Measurements from ENCODE around the gene SYT17. TPM values are rescaled to one million over a fixed set of nuclear protein-coding genes. Genes with fewer than 3 reads are reported as not detected.

The SYT17 gene, protein sequence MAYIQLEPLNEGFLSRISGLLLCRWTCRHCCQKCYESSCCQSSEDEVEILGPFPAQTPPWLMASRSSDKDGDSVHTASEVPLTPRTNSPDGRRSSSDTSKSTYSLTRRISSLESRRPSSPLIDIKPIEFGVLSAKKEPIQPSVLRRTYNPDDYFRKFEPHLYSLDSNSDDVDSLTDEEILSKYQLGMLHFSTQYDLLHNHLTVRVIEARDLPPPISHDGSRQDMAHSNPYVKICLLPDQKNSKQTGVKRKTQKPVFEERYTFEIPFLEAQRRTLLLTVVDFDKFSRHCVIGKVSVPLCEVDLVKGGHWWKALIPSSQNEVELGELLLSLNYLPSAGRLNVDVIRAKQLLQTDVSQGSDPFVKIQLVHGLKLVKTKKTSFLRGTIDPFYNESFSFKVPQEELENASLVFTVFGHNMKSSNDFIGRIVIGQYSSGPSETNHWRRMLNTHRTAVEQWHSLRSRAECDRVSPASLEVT
- total RNA-seq: 1.7 and 4.4 TPM in 2 replicates

DNA sequence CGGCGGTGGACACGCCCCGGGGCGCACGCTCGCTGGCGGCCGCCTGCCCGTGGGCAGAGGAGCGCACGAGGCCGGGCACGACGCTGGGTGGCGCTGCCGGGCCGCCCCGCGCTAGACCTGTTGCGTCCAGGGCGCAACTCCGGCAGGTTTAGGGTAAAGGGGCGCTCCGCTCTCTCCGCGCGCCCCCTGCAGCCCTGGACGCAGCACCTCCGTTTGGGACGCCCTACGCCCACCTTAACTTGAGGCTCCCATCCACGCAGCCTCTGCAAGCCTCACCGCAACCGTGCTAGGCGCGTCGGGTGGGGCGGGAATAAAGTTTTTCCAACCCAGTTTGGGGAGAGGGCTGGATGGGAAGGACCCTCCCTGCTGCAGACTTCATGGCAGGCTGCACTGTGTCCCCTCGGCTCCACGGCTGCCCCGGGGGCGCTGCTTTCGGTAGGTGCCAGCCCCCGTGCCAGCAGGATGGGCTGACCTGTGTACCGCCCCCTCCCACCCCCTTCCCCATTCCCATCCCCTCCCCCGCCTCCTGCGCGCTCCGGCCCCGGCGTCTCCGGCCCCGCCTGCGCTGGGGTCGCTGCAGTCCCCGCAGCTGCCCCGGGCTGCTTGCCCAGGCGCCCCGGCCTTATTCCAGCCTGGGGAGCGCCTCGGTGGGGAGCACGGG lies at the start of gene SYT17:
TSS of gene SYT17 (plus strand) at position 531 of the 661 bp plus-strand sequence. CDS start 407 bp downstream, outside the sequence.
- peak; percentile 80 to 91 for DNase-seq (ENCODE audit: low read depth in 2 of 2)

DNA sequence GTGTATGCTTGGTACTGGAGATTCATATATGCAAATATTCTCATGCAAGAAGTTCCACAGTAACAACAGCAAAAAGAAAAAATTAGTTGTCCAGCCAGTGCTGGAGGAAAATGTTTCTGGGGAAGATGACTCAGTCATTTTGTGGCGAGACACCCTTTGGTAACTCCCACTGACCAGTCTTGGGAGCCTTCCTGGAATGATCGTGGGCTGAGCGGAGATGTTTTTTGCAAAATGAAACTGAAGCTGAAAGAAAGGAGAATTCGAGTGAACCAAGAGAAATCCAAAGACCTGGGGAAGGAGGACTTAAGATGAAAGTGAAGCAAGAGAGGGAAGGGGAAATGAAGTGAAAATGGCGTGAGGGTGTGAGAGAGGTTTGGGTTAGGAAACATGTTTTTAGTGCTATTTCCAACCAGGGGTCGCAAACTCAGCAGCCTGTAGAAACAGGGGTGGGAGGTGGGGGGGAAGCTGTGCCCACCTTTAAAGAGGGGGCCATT lies 49.1 kb upstream of the SYT17 start:
- peak; percentile 51 to 93 for DNase-seq (ENCODE audit: low read depth in 2 of 2)

DNA sequence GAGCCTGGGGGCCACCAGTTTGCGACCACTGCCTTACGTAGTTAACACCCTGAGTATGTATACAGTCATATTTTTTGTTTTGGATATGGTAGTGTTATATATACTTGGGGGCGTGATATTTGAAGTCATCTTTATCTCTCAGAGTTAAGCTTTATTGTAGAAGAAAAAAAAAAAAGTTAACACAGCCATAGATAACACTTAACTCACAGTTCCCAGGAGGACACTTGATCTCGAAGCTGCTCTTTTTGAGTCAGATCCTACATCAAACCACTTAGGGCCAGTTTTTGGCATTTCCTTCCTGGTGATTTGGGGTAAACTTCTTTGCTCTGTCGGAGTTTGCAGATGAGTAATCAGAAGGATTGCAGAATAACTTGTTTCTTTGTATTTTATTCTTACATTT lies 48.5 kb upstream of the SYT17 start:
- peak in 1 of 2 donors; percentile 81 for DNase-seq (ENCODE audit: low read depth in 2 of 2)

DNA sequence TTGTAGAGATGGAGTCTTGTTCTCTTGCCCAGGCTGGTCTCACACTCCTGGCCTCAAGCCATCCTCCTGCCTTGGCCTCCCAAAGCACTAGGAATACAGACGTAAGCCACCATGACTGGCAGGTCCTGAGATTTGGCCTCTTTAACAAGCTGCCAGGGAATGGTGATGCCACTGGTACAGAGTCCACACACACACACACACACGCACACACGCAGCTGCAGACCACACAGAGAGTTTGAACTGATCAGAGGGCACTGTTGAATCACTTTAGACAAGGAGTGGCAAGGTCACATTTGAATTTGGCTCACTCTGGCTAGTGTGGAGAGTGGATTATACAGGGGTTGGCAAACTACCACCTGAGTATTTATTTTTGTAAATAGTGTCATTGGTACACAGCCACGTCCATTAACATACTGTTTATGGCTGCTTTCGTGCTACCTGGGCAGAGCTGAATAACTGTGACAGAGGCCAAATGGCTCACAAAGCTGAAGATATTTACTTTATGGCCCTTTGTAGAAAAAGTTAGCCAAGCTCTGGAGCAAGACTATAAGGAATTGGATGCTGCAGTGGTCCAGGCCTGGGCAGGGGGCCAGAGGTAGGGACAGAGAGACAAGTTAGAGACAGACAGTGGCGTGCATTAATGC lies 44.4 kb upstream of the SYT17 start:
- DNase-seq (ENCODE audit: low read depth in 2 of 2): no peak

DNA sequence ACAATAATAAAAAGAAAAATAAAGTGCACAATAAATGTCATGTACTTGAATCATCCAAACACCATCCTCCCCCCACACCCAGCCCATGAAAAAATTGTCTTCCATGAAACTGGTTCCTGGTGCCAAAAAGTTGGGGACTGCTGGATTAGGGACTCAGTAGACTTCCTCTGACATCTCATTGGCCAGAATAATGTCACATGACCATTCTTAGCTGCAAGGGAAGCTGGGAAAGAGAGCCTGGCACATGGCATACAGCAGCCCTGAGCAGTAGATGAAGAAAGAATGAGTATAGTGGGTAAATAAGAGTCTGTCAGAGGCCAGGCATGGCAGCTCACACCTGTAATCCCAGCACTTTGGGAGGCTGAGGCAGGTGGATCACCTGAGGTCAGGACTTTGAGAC lies 41.7 kb upstream of the SYT17 start:
- no peak for DNase-seq (ENCODE audit: low read depth in 2 of 2)

DNA sequence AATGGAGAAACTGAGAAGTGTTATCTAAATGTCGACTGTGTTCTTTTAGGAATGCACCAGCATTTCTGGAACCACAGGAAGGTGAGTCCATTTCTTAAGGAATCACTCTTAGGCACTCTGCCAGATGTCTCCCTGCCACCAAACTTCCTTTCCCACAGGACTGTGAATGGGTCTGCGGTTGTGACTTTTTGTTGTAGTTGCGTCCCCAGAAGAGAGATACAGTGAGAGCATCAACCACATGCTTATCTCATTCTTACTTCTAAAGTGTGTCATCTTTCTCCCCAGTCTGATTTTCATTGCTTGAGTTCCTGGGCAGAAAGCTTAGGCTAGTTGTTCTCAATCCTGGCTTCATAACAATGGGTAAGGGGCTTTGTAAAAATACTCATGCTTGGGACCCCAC lies 40.8 kb upstream of the SYT17 start:
- DNase-seq (ENCODE audit: low read depth in 2 of 2): peak in 1 of 2 donors; percentile 84

DNA sequence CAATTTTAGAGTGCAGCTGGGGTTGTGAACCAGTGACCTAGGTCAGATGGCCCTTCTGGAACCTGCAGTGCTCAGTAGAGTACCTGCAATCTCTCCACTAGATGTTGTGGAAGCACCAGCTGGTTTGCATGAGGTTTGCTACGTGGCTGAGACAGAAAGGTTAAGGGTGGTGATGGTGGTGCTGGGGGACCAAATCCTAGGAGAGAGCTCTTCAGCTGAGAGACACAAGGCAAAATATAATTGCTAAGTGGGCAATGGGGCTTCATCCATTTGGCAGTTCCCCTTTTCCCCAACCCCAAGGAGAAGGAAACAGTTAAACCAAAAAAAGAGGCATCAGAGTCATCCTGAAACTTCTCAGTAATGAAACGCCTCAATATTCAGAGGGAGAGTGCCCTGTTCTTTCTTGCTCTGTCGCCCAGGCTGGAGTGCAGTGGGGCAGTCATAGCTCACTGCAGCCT lies 40.3 kb upstream of the SYT17 start:
- DNase-seq (ENCODE audit: low read depth in 2 of 2): no peak

DNA sequence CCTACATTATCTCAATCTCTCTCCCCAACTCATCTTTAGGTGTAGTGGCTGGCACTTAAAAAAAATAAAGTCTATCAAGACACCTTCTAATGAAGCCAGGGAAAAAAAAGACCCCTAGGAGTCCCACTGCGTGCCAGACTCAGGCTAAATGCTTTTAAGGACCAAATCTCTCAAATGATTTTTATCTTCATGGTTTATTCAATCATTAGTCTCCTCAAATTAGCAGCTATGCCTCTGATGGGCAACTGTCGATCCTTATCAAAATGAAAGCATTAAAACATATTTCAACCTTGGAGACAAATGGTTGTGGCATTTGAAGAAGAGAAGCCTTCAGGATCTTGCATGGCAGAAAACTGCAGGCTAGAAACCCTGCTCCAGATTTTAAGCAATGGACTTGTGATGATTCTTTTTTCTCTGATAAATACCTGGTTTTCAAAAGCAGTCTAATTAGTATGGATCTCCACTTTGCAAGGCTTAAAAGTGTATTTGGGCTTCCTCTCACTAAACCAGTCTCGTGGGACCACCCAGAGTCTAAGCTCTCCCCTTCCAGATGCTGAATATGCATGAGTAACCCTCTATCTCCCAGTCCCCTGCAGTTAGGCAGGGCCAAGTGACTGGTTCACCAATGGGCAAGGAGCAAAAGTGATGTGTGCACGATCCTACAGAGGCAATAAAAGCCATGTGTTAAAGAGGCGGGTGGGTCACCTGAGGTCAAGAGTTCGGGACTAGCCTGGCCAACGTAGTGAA lies 39.4 kb upstream of the SYT17 start:
- DNase-seq (ENCODE audit: low read depth in 2 of 2): no peak

DNA sequence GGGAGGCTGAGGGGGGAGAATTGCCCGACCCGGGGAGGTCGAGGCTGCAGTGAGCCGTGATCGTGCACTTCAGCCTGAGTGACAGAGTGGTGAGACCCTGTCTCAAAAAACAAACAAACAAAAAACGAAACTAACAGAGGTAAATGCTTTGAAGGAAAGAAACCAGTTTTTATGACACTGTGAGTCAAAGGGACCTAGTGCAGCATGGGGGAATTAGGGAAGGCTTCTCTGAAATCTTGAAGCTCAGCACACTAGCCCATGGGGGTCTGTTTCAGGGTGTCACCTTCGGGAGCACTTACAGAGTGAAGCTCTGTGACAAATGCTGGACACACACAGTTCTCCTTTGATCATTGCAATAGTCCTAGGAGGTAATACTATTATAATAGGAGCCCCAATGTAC lies 37.7 kb upstream of the SYT17 start:
- DNase-seq (ENCODE audit: low read depth in 2 of 2): no peak

DNA sequence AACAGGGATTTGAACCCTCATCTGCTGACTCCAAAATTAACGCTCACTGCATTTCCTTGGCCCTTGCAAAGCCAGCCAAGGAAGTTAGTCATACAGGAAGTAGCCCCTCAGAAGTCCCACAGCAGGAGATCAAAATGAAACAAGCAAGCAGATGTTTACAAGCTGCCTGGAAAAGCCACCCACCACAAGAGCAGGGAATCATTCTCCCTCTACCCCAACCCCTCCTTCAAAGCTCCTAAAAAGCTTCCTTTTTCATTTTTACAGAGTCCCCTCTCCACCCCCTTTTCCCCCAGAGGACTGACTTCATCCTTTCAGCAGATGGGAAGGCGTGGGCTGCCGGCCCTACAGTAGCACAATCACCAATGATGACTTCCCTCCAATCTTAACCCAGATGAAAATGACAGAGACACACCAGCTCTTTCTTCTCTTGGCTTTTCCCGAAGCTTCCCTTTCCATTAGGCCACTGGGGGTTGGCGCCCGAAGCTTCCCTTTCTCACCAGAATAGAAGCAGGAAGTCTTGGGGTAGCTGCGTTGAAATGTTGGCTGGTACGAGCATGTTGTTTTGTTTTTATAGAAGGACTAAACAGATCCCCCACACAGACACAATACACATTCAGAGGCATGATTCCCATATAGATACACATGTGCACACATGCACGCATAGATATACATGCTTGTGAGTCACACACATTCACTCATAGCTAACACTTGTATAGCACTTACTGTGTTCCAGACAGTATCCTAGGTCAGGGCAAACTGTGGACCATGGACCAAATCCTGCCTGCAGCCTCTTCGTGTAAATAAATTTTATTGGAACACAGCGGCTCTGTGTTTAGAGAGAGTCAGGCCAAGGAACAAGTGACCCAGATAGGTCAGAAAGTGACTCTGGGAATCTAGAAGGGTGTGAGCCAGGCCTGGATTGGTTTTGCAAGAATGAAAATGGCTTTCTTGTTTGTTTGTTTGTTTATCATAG lies 36.9 kb upstream of the SYT17 start:
- DNase-seq (ENCODE audit: low read depth in 2 of 2): peak in 1 of 2 donors; percentile 89

DNA sequence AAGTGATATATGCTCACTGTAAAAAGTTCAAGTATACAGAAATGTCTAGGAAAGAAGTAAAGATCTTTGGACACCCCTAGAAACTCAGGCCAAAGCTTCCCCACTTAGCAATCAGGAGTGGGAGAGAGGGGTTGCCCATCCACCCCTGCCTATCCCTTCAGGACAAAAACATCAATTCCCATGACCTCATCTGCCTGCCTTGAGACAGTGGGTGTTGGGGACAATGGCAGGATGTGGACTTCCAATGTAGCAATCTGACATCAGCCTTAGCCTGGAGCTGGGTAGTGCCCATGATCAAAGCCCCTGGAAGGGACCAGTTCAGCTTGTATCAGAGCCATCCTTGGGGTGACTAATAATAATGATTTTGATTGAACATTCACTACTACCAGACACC lies 36.2 kb upstream of the SYT17 start:
- peak; percentile 37 to 93 for DNase-seq (ENCODE audit: low read depth in 2 of 2)

DNA sequence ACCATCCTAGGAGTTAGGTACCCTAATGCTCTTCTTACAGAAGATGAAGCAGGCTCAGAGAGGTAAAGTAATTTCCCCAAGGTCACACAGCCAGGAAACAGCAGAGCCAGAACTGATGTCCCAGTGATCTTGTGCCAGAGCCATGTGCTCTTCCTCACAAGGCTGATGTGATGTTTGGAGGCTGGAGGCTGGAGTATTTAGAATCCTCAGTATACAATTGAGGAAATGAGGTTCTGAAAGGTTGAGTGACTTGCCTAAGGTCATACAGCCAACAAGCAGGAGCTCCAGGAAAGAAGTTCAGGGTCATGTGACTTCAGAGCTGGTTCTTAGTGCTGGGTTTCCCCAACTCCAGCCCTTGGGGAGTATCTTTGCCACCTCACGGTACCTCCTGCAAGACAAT lies 35.8 kb upstream of the SYT17 start:
- DNase-seq (ENCODE audit: low read depth in 2 of 2): no peak

DNA sequence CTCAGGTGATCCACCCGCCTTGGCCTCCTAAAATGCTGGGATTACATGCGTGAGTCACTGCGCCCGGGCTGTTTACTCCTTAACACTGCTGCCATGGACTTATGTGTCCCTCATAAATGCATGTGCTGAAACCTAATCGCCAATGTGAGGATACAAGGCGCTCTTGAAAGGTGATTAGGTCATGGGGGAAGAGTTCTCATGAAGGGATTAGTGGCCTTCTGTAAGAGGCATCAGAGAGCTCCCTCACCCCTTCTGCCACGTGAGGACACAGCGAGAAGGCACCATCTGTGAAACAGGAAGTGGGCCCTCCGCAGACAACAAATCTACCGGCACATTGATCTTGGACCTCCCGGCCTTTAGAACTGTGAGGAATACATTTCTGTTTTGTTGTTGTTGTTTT lies 35.1 kb upstream of the SYT17 start:
- no peak for DNase-seq (ENCODE audit: low read depth in 2 of 2)

DNA sequence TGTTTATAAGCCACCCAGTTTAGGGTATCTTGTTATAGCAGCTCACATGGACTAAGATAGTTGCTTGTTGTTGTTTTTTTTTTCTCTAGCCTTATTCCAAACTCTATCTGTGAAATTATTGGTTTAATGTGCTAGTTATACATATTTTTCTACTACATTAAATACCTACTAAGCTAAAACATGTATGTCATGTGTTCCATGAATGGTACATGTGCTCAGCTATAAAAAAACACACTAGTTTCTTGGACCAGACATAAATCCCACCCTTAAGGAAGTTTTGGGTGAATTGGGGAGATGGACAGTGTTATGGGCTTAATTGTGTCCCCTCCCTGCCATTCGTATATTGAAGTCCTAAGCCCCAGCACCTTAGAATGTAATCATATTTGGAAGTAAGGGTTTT lies 34.4 kb upstream of the SYT17 start:
- DNase-seq (ENCODE audit: low read depth in 2 of 2): no peak

DNA sequence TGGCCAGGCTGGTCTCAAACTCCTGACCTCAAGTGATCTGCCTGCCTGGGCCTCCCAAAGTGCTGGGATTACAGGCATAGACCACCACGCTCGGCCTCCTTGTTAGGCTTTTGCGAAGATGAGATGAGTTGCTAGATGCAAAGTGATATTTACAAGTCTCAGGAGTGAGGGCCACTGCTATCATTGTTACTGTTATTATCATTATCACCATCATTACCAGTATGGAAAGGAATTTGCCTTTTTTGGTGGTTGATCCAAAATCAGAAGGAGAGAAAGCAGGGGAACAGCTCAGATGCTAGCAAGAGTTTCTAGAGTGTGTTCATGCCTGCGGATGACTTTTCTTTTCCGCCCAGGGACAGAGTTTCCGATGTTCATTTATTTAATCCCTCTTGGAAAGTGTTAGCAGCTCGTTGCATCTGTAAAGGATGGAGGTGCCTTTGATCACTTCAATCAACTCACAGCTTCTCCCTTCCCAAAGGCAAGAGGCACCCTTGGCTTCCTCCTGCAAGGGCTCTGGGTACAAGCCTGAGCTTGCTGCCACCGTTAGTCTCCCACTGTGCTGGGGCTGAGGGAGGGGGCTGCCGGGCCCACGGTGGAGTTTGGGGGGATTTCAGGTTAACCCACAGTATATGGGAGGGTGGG lies 32.7 kb upstream of the SYT17 start:
- DNase-seq (ENCODE audit: low read depth in 2 of 2): peak in 1 of 2 donors; percentile 26

DNA sequence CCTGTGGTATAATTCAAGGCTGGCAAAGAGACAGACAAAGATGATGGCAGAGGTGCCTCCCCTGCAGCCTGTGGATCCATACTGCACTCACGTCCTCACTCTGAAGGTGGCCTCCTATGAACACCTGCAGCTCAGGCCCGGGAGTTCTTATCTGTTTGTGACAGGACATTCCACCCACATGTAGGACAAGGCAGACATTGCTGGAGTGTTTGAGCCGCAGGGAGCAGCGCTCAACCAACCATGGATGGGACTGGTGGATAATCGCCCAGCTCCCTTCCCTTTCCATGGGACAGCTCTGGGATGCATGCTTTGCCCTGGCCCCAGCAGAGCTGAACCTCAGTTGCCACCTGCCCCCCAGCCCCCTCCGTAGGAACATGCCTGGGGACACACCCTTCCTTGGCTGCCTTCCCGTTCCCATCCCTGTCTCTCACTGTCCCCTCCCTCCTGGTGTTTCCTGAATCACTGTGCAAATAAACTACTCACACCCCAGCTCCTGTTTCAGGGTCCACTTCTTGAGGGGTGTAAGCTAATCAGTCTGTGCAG lies 32.1 kb upstream of the SYT17 start:
- peak; percentile 59 to 63 for DNase-seq (ENCODE audit: low read depth in 2 of 2)

DNA sequence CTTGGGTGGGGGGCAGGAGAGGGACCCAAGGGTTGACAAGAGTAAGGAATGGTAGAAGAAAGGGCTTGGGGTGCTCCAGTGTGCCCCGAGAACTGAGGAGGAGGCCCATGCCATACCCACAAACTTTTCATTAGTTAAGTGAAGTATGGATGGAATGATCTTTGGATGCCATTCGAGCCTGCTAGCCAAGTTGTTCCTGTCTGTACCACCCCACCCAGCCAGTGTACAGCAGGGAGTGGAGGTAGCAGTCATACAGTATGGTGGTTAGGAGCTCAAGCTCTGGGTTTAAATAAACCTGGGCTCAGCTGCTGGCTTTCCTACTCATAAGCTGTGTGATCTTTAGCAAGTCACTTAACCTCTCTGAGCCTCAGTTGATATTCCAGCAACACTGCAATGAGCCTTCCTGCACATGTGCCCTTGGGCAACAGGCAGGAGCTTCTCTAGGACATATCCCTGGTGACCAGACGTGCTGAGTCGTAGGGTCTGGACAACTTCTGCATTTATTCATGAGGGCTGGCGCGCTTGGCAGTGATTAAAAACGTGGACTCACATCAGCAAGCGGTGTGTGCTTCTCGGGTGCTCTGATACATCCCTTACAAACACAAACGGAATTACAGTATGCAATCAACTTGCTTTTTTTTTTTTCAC lies 31.4 kb upstream of the SYT17 start:
- no peak for DNase-seq (ENCODE audit: low read depth in 2 of 2)

DNA sequence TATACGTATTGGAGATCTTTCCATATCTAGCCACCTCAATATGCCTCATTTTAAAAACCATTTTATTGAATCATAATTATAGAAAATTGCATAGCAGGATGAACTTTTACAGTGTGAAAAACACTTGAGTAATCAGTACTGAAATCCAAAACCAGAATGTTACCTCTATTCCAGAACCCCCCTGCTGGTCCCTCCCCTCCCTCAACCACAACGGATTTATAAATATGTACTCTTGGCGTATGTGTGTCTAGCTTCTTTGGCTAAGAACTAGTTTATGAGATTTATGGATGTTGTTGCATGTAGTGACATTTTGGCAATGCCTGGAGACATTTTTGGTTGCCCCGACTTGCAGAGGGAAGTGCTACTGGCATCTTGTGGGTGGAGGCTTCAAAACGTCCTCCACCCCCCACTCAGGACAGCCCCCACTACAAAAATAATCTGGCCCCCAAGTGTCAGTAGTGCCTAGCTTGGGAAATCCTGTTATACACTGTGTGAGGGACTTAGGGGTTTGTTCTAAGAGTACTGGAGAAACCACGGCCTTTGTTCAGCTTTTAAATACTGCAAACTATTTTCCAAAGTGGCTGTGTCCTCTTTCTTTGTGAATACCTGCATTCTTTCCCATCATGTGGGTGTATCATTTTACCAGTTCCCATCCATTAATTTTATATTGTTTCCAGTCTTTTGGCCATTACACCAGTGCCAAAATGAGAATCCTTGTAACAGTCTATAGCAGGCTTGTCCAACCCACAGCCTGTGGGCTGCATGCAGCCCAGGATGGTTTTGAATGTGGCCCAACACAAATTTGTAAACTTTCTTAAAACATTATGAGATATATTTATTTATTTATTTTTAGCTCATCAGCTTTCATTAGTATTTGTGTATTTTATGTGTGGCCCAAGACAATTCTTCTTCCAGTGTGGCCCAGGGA lies 30.6 kb upstream of the SYT17 start:
- no peak for DNase-seq (ENCODE audit: low read depth in 2 of 2)

All from lung microvascular endothelial cell (primary cell).